A549 (cell line): Measurements from ENCODE around the gene PRKCD. TPM values are rescaled to one million over a fixed set of nuclear protein-coding genes. Genes with fewer than 3 reads are reported as not detected.

Source experiments
- ATAC-seq, 2 experiments: fragments of 200-7000 bp in 1 of 2; fragments of >200 bp in 1 of 2; cut with Nextera tagmentation in 1 of 2; cut with Tn5 transposase in 1 of 2; 3 replicates each; pipeline versions ENCODE4 v1.8.0 to v1.9.1; 2018 to 2020; ENCODE audit warnings: mild to moderate bottlenecking in 1 of 2, moderate library complexity in 1 of 2
- CTCF ChIA-PET: fragments of 300-600 bp; sonication (Branson Sonifier 250); formaldehyde crosslinking; extraction: SDS; loops from one replicate; lab custom pipeline; 2021; ENCODE audit warnings: antibody characterized with exemption, inconsistent platforms; lab: Yijun Ruan, JAX
- POLR2A ChIA-PET: fragments of 350-600 bp; formaldehyde crosslinking; extraction: SDS; loops from one replicate; lab custom pipeline; 2021; ENCODE audit warnings: antibody characterized with exemption, inconsistent platforms; lab: Yijun Ruan, JAX
- DNase-seq, 2 experiments: peaks; one replicate each; pipeline versions ENCODE4 v3.0.0 to v3.0.0-alpha.2; 2011 to 2016; ENCODE audit warnings: low read depth in 1 of 2, low spot score in 1 of 2
- FAIRE-seq: peaks from 2 replicates; lab custom pipeline; 2011; peaks lifted over from hg19 to GRCh38; lab: Jason Lieb, UNC
- H3K27ac ChIP-seq, 2 experiments: fragments of >200 bp; sonication (Bioruptor Twin); formaldehyde crosslinking; 3 replicates each; pipeline ENCODE4 v1.5.1; 2016 to 2017
- H3K4me1 ChIP-seq: fragments of >200 bp; sonication (Bioruptor Twin); formaldehyde crosslinking; 3 replicates; pipeline ENCODE4 v1.6.1; 2016
- H3K4me2 ChIP-seq: fragments of >200 bp; sonication (Bioruptor Twin); formaldehyde crosslinking; 3 replicates; pipeline ENCODE4 v1.6.1; 2016
- H3K4me3 ChIP-seq: fragments of >200 bp; sonication (Bioruptor Twin); formaldehyde crosslinking; 3 replicates; pipeline ENCODE4 v1.5.1; 2016
- H3K9me3 ChIP-seq: fragments of >200 bp; sonication (Bioruptor Twin); formaldehyde crosslinking; 3 replicates; pipeline ENCODE4 v1.6.1; 2016
- CEBPB ChIP-seq, 2 experiments: fragments of >200 bp in 1 of 2; sonication (Bioruptor Twin) in 1 of 2; formaldehyde crosslinking in 1 of 2; IDR thresholded peaks; 2 replicates each; pipeline ENCODE4 v1.6.1; 2012 to 2016
- CHD2 ChIP-seq: fragments of 150-350 bp; IDR thresholded peaks from 2 replicates; pipeline ENCODE4 v1.6.1; 2014; ENCODE audit warnings: low read length; ENCODE audit not compliant: partially characterized antibody
- CHD4 ChIP-seq: fragments of 200-600 bp; sonication (generic); IDR thresholded peaks from 2 replicates; pipeline ENCODE4 v1.6.1; 2016; ENCODE audit warnings: antibody characterized with exemption, mild to moderate bottlenecking, borderline replicate concordance
- EHF ChIP-seq: fragments of 250-450 bp; sonication (Bioruptor Pico); IDR thresholded peaks from 2 replicates; pipeline ENCODE4 v1.5.0; 2020; ENCODE audit warnings: mild to moderate bottlenecking
- EHMT2 ChIP-seq: fragments of 200-600 bp; sonication (generic); IDR thresholded peaks from 2 replicates; pipeline ENCODE4 v1.6.1; 2016; ENCODE audit warnings: antibody characterized with exemption, low read depth, mild to moderate bottlenecking, moderate library complexity
- ESRRA ChIP-seq: fragments of 150-350 bp; IDR thresholded peaks from 2 replicates; pipeline ENCODE4 v1.6.1; 2014; ENCODE audit warnings: mild to moderate bottlenecking, low read length, borderline replicate concordance
- FOSB ChIP-seq: fragments of 250-450 bp; sonication (Bioruptor Pico); IDR thresholded peaks from 2 replicates; pipeline ENCODE4 v1.5.0; 2020; ENCODE audit warnings: mild to moderate bottlenecking, moderate library complexity
- FOSL2 ChIP-seq, 2 experiments: fragments of 450-650 bp in 1 of 2; fragments of >200 bp in 1 of 2; sonication (Bioruptor Twin) in 1 of 2; formaldehyde crosslinking; IDR thresholded peaks; 2 replicates each; pipeline versions ENCODE4 v1.5.0 to v1.6.1; 2016 to 2020; ENCODE audit warnings: mild to moderate bottlenecking in 1 of 2, moderate library complexity in 1 of 2
- FOXS1 ChIP-seq: fragments of 250-450 bp; sonication (Bioruptor Pico); IDR thresholded peaks from 2 replicates; pipeline ENCODE4 v1.5.0; 2020; ENCODE audit warnings: mild to moderate bottlenecking, moderate library complexity
- HEYL ChIP-seq: fragments of 250-450 bp; sonication (Bioruptor Pico); IDR thresholded peaks from 2 replicates; pipeline ENCODE4 v1.8.0; 2021; ENCODE audit warnings: mild to moderate bottlenecking, moderate library complexity
- HOXB13 ChIP-seq: fragments of 250-450 bp; sonication (Bioruptor Pico); IDR thresholded peaks from 2 replicates; pipeline ENCODE4 v1.5.0; 2020; ENCODE audit warnings: low read depth, mild to moderate bottlenecking, moderate library complexity
- JUNB ChIP-seq: fragments of >200 bp; sonication (Bioruptor Twin); formaldehyde crosslinking; IDR thresholded peaks from 2 replicates; pipeline ENCODE4 v1.6.1; 2016
- PBX3 ChIP-seq: IDR thresholded peaks from 2 replicates; pipeline ENCODE4 v1.6.1; 2012
- RAD21 ChIP-seq, 2 experiments: fragments of >200 bp in 1 of 2; sonication (Bioruptor Twin) in 1 of 2; formaldehyde crosslinking in 1 of 2; IDR thresholded peaks in 1 of 2; conservative IDR thresholded peaks in 1 of 2; 2 replicates in 1 of 2; 3 replicates in 1 of 2; pipeline ENCODE4 v1.6.1; 2012 to 2018; ENCODE audit warnings: inconsistent platforms in 1 of 2
- ZNF302 ChIP-seq: fragments of 250-450 bp; sonication (Bioruptor Pico); IDR thresholded peaks from 2 replicates; pipeline ENCODE4 v1.9.0; 2021; ENCODE audit warnings: inconsistent platforms, mild to moderate bottlenecking, moderate library complexity
- ZSCAN20 ChIP-seq: fragments of 250-450 bp; sonication (Bioruptor Pico); IDR thresholded peaks from 2 replicates; pipeline ENCODE4 v1.8.0; 2022; ENCODE audit warnings: mild to moderate bottlenecking, moderate library complexity
- WGBS: methylation state at CpG from one replicate; pipeline ENCODE4 v1.1.6; 2017; ENCODE audit errors: missing lambda C conversion rate; 5-methylcytosine and 5-hydroxymethylcytosine counted together
- polyA plus RNA-seq, 4 experiments: library from polyadenylated mRNA; depleted of rRNA in 3 of 4; stranded (reverse); fragments of >200 nt; fragmentation: RNase III in 1 of 4; extraction: RNeasy Plus Mini Kit Qiagen cat#74134 plus additional on column Dnase treatment in 1 of 4; gene quantifications; 2 replicates in 3 of 4; 3 replicates in 1 of 4; pipeline ENCODE4 v1.2.3, GENCODE V29; 2011 to 2017
- TF ChIP-seq, protein P1 (sequence below): IDR thresholded peaks from 2 replicates; pipeline ENCODE4 v1.6.1; 2012; ENCODE audit warnings: low read depth, borderline replicate concordance
- TF ChIP-seq, protein P2 (sequence below): fragments of 200-600 bp; sonication (generic); IDR thresholded peaks from 2 replicates; pipeline ENCODE4 v1.6.1; 2016; ENCODE audit warnings: antibody characterized with exemption, mild to moderate bottlenecking, moderate library complexity
- TF ChIP-seq, protein P3 (sequence below): fragments of 250-450 bp; sonication (Bioruptor Pico); IDR thresholded peaks from 2 replicates; pipeline ENCODE4 v1.5.0; 2020; ENCODE audit warnings: low read depth, mild to moderate bottlenecking, moderate library complexity
- TF ChIP-seq, protein P4 (sequence below): IDR thresholded peaks from 2 replicates; pipeline ENCODE4 v1.6.1; 2012

The PRKCD gene
- polyA plus RNA-seq, 2 of the 4 experiments (the other 2 are of a cell fraction), result 10.1 to 18.3 TPM

GRCh38 chr3:53189276-53189675 is 28.3 kb downstream of the PRKCD start (continued):
- no peak for TF ChIP-seq CHD4

GRCh38 chr3:53190659-53191058 is 29.6 kb downstream of the PRKCD start:
- ChIA-PET POLR2A (no interaction called here), CTCF (interaction anchor here (0.6 to 3.5 kb wide), 4 partner anchors 10 to 105 kb away, joined by 3 to 14 read pairs (median 4); no protein-coding TSS in a partner anchor)
- Histone ChIP-seq H3K4me2 (no peak overlapping the region), H3K4me3 (no peak overlapping the region), H3K9me3 (no peaks in the 10 kb centered on the region), H3K4me1 (peaks cover 2% of the 10 kb centered on the region; the same call in 2 of the 3 replicates), H3K27ac (no peak overlapping the region)
- FAIRE-seq, result no peak
- WGBS, result 95% methylated on average over 3 of the region's 3 CpGs
- no peak for TF ChIP-seq ZNF302 (CRISPR knock-in tag)
- TF ChIP-seq, protein P1, sequence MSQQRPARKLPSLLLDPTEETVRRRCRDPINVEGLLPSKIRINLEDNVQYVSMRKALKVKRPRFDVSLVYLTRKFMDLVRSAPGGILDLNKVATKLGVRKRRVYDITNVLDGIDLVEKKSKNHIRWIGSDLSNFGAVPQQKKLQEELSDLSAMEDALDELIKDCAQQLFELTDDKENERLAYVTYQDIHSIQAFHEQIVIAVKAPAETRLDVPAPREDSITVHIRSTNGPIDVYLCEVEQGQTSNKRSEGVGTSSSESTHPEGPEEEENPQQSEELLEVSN, result no peak
- no peak for ATAC-seq
- DNase-seq, result no peak

- no peak overlapping the region for H3K27ac ChIP-seq
- ATAC-seq, result no peak
- 93% methylated on average over 16 of the region's 16 CpGs for WGBS
- peaks cover 14% of the 10 kb centered on the region for H3K4me1 ChIP-seq
- no peaks in the 10 kb centered on the region for H3K9me3 ChIP-seq
- no peak for DNase-seq
- POLR2A ChIA-PET, result no interaction called here
- no peak overlapping the region for H3K4me2 ChIP-seq
- FAIRE-seq, result no peak
- no peak for TF ChIP-seq JUNB
- no peak for TF ChIP-seq RAD21 (conservative IDR thresholded peaks at IDR 0.05 in 1 of 2, IDR thresholded peaks at IDR 0.05 in 1 of 2)
- TF ChIP-seq FOSB (CRISPR knock-in tag), result no peak
- no peak for TF ChIP-seq ZSCAN20 (CRISPR knock-in tag)
- TF ChIP-seq ESRRA, result no peak
- TF ChIP-seq, protein P2, sequence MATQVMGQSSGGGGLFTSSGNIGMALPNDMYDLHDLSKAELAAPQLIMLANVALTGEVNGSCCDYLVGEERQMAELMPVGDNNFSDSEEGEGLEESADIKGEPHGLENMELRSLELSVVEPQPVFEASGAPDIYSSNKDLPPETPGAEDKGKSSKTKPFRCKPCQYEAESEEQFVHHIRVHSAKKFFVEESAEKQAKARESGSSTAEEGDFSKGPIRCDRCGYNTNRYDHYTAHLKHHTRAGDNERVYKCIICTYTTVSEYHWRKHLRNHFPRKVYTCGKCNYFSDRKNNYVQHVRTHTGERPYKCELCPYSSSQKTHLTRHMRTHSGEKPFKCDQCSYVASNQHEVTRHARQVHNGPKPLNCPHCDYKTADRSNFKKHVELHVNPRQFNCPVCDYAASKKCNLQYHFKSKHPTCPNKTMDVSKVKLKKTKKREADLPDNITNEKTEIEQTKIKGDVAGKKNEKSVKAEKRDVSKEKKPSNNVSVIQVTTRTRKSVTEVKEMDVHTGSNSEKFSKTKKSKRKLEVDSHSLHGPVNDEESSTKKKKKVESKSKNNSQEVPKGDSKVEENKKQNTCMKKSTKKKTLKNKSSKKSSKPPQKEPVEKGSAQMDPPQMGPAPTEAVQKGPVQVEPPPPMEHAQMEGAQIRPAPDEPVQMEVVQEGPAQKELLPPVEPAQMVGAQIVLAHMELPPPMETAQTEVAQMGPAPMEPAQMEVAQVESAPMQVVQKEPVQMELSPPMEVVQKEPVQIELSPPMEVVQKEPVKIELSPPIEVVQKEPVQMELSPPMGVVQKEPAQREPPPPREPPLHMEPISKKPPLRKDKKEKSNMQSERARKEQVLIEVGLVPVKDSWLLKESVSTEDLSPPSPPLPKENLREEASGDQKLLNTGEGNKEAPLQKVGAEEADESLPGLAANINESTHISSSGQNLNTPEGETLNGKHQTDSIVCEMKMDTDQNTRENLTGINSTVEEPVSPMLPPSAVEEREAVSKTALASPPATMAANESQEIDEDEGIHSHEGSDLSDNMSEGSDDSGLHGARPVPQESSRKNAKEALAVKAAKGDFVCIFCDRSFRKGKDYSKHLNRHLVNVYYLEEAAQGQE, result no peak
- no peak for TF ChIP-seq FOXS1 (CRISPR knock-in tag)
- no peak for TF ChIP-seq CEBPB (IDR thresholded peaks at IDR 0.05)
- TF ChIP-seq, all 56 proteins: peak for 0
- no peak overlapping the region for H3K4me3 ChIP-seq
- CTCF ChIA-PET, result interaction anchor here (0.6 to 4.9 kb wide), 5 partner anchors 27 to 78 kb away, joined by 3 to 106 read pairs (median 4); no protein-coding TSS in a partner anchor
These were observed 30.9 kb downstream of the PRKCD start for GRCh38 chr3:53191836-53192480.

DNA sequence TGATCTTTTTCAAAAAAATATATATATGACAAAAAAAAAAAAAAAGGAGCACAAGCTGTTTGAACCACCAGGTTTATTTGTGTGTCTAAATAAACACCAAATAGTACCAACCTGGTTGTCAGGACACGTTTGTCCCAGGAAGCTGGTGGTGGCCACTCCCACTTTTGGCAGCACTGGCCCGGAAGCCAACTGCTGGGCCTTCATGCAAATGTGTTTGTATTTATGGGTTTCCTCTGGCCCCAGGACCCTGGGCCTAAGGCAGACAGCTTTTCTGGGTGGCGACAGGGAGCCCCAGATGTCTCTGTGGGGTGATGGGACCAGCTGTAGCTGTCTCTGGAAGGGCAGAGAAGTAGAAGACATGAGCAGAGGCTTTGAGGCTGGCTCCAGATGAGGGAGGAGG is 31.6 kb downstream of the PRKCD start:
- no peak overlapping the region for H3K4me2 ChIP-seq
- CTCF ChIA-PET, result interaction anchor here (0.9 to 4.9 kb wide), 5 partner anchors 57 to 80 kb away, joined by 3 to 106 read pairs (median 4); no protein-coding TSS in a partner anchor
- DNase-seq (no peak), ATAC-seq (no peak), FAIRE-seq (no peak)
- no peak overlapping the region for H3K27ac ChIP-seq
- H3K4me3 ChIP-seq, result no peak overlapping the region
- POLR2A ChIA-PET, result interaction anchor here (0.6 kb wide), 1 partner anchor 17 kb away, joined by 3 read pairs; no protein-coding TSS in a partner anchor
- H3K9me3 ChIP-seq, result no peaks in the 10 kb centered on the region
- WGBS, result 65% methylated on average over 3 of the region's 3 CpGs
- TF ChIP-seq CHD2 (no peak), ZNF302 (CRISPR knock-in tag) (no peak), FOSL2 (IDR thresholded peaks at IDR 0.05) (no peak), FOSL2 (CRISPR knock-in tag; IDR thresholded peaks at IDR 0.05) (no peak), CEBPB (IDR thresholded peaks at IDR 0.05) (no peak), EHF (CRISPR knock-in tag) (no peak), EHMT2 (no peak), HOXB13 (CRISPR knock-in tag) (no peak), HEYL (CRISPR knock-in tag) (no peak), PBX3 (no peak)
- TF ChIP-seq, protein P3, sequence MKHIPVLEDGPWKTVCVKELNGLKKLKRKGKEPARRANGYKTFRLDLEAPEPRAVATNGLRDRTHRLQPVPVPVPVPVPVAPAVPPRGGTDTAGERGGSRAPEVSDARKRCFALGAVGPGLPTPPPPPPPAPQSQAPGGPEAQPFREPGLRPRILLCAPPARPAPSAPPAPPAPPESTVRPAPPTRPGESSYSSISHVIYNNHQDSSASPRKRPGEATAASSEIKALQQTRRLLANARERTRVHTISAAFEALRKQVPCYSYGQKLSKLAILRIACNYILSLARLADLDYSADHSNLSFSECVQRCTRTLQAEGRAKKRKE (CRISPR knock-in tag), result no peak
- TF ChIP-seq, protein P4, sequence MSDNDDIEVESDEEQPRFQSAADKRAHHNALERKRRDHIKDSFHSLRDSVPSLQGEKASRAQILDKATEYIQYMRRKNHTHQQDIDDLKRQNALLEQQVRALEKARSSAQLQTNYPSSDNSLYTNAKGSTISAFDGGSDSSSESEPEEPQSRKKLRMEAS, result no peak
- H3K4me1 ChIP-seq, result peaks cover 15% of the 10 kb centered on the region
